ENCODE data around the gene SHROOM3.

The SHROOM3 gene

GRCh38 chr4:76569706-76570105 lies 134.7 kb downstream of the SHROOM3 start:
- no peak for DNase-seq (ENCODE audit: low spot score)

GRCh38 chr4:76570141-76570973 lies 135.3 kb downstream of the SHROOM3 start:
- DNase-seq (ENCODE audit: low spot score), result peak; percentile 52

- no peak for DNase-seq (ENCODE audit: low spot score)
Measured at GRCh38 chr4:76571274-76571673, 136.2 kb downstream of the SHROOM3 start.

- DNase-seq (ENCODE audit: low spot score), result no peak
Measured at GRCh38 chr4:76572224-76572623, 137.2 kb downstream of the SHROOM3 start.

- DNase-seq (ENCODE audit: low spot score), result no peak
Measured at GRCh38 chr4:76576824-76577223, 141.8 kb downstream of the SHROOM3 start.

- DNase-seq (ENCODE audit: low spot score), result no peak
Measured at GRCh38 chr4:76578002-76578560, 143.1 kb downstream of the SHROOM3 start.

GRCh38 chr4:76579596-76580375 lies 144.8 kb downstream of the SHROOM3 start:
- no peak for DNase-seq (ENCODE audit: low spot score)

GRCh38 chr4:76581077-76581962 lies 146.3 kb downstream of the SHROOM3 start:
- DNase-seq (ENCODE audit: low spot score), result no peak

- no peak for DNase-seq (ENCODE audit: low spot score)
Measured at GRCh38 chr4:76582074-76582816, 147.2 kb downstream of the SHROOM3 start.

- no peak for DNase-seq (ENCODE audit: low spot score)
Measured at GRCh38 chr4:76582817-76583087, 147.7 kb downstream of the SHROOM3 start.

- no peak for DNase-seq (ENCODE audit: low spot score)
Measured at GRCh38 chr4:76584241-76585152, 149.5 kb downstream of the SHROOM3 start.

GRCh38 chr4:76585272-76585671 lies 150.2 kb downstream of the SHROOM3 start:
- DNase-seq (ENCODE audit: low spot score), result no peak

- DNase-seq (ENCODE audit: low spot score), result no peak
Measured at GRCh38 chr4:76585897-76586360, 150.9 kb downstream of the SHROOM3 start.

- DNase-seq (ENCODE audit: low spot score), result no peak
Measured at GRCh38 chr4:76588274-76588673, 153.2 kb downstream of the SHROOM3 start.

- peak; percentile 75 for DNase-seq (ENCODE audit: low spot score)
Measured at GRCh38 chr4:76589402-76589801, 154.4 kb downstream of the SHROOM3 start.

- peak; percentile 88 for DNase-seq (ENCODE audit: low spot score)
Measured at GRCh38 chr4:76589872-76590797, 155.1 kb downstream of the SHROOM3 start.

- no peak for DNase-seq (ENCODE audit: low spot score)
Measured at GRCh38 chr4:76590798-76591281, 155.8 kb downstream of the SHROOM3 start.

GRCh38 chr4:76591992-76592391 lies 157.0 kb downstream of the SHROOM3 start:
- no peak for DNase-seq (ENCODE audit: low spot score)

- no peak for DNase-seq (ENCODE audit: low spot score)
Measured at GRCh38 chr4:76592460-76592859, 157.4 kb downstream of the SHROOM3 start.
